ENCODE data around the gene SESTD1.
"Not testable (repeated sequence)": the region's sequence is repeated elsewhere in the genome, so short reads cannot be mapped to it uniquely, and the experiment has no call there.

GRCh38 chr2:179208277-179208676 is 56.4 kb downstream of the SESTD1 start:
- not testable (repeated sequence) for TF ChIP-seq EP300, CTCF (IDR thresholded peaks at IDR 0.05)
